Panc1 (cell line): Measurements from ENCODE around the gene CHST11.

Experiments used
- CTCF ChIP-seq: fragments of 450-650 bp; IDR thresholded peaks from 2 replicates; pipeline ENCODE4 v1.5.1; 2017; ENCODE audit warnings: mild to moderate bottlenecking
- POLR2AphosphoS5 ChIP-seq: IDR thresholded peaks from 2 replicates; pipeline ENCODE4 v1.6.1; 2012; ENCODE audit warnings: mild to moderate bottlenecking, low read depth, low read length, moderate library complexity
- REST ChIP-seq, 2 experiments: IDR thresholded peaks; 2 replicates each; pipeline ENCODE4 v1.6.1; 2011 to 2012; ENCODE audit warnings: low read depth in 2 of 2, control low read depth in 1 of 2, low read length in 1 of 2, mild to moderate bottlenecking in 1 of 2, moderate library complexity in 1 of 2; ENCODE audit not compliant: insufficient read depth in 1 of 2
- SIN3A ChIP-seq: IDR thresholded peaks from 2 replicates; pipeline ENCODE4 v1.6.1; 2012; ENCODE audit warnings: low read depth, mild to moderate bottlenecking, low read length, moderate library complexity, borderline replicate concordance; ENCODE audit not compliant: insufficient read depth
- TCF7L2 ChIP-seq: IDR thresholded peaks from 2 replicates; pipeline ENCODE4 v1.6.1; 2011; ENCODE audit warnings: mild to moderate bottlenecking, low read depth, low read length, inconsistent platforms

- TF ChIP-seq CTCF (no peak), POLR2AphosphoS5 (no peak), REST (IDR thresholded peaks at IDR 0.05; ENCODE audit: insufficient read depth in 1 of 2, low read depth in 2 of 2, low read length in 1 of 2) (no peak), SIN3A (no peak), TCF7L2 (no peak)
Observed at GRCh38 chr12:104493496-104493895, 36.7 kb downstream of the CHST11 start.
